K562 (cell line): ENCODE data around the gene AIF1. TPM values are rescaled to one million over a fixed set of nuclear protein-coding genes. Genes with fewer than 3 reads are reported as not detected.

Source experiments
- ADNP ChIP-seq: fragments of 200-800 bp; sonication (Bioruptor generic); IDR thresholded peaks from 2 replicates; pipeline ENCODE4 v1.6.1; 2016; ENCODE audit warnings: missing genetic modification characterization, missing compliant biosample characterization
- ARID1B ChIP-seq: fragments of 450-650 bp; IDR thresholded peaks from 2 replicates; pipeline ENCODE4 v1.6.1; 2016; ENCODE audit warnings: antibody characterized with exemption, mild to moderate bottlenecking, inconsistent platforms
- DIDO1 ChIP-seq: fragments of 450-650 bp; IDR thresholded peaks from 2 replicates; pipeline ENCODE4 v1.6.1; 2016; ENCODE audit warnings: low read depth, missing biosample characterization, missing genetic modification characterization
- ETV1 ChIP-seq: fragments of 450-650 bp; conservative IDR thresholded peaks from 2 replicates; pipeline ENCODE4 v1.6.1; 2016; ENCODE audit warnings: missing genetic modification characterization, control low read depth, low read depth, missing compliant biosample characterization
- FOXA3 ChIP-seq, 2 experiments: fragments of 450-650 bp in 1 of 2; sonication (generic) in 1 of 2; formaldehyde crosslinking; IDR thresholded peaks in 1 of 2; conservative IDR thresholded peaks in 1 of 2; 2 replicates each; pipeline versions ENCODE4 v1.4.0 to v1.8.0; 2020 to 2022; ENCODE audit warnings: mild to moderate bottlenecking in 2 of 2, missing genetic modification reagents in 1 of 2
- FOXJ3 ChIP-seq: sonication (generic); formaldehyde crosslinking; IDR thresholded peaks from 2 replicates; pipeline ENCODE4 v1.4.0; 2020; ENCODE audit warnings: mild to moderate bottlenecking, missing genetic modification reagents
- JUND ChIP-seq, 2 experiments: IDR thresholded peaks; 2 replicates in 1 of 2; 3 replicates in 1 of 2; pipeline ENCODE4 v1.6.1; 2011; ENCODE audit warnings: borderline replicate concordance in 2 of 2, low read depth in 2 of 2, low read length in 2 of 2, improper control_type of control experiment in 1 of 2, missing biosample characterization in 1 of 2, missing genetic modification characterization in 1 of 2, missing genetic modification reagents in 1 of 2
- KHSRP ChIP-seq: fragments of 450-650 bp; IDR thresholded peaks from 2 replicates; pipeline ENCODE4 v1.6.1; 2017
- LEF1 ChIP-seq: fragments of 450-650 bp; IDR thresholded peaks from 2 replicates; pipeline ENCODE4 v1.6.1; 2016; ENCODE audit warnings: mild to moderate bottlenecking
- MCM3 ChIP-seq: fragments of 450-650 bp; IDR thresholded peaks from 2 replicates; pipeline ENCODE4 v1.6.1; 2016
- RFX7 ChIP-seq: fragments of 250-450 bp; sonication (Bioruptor Pico); IDR thresholded peaks from 2 replicates; pipeline ENCODE4 v1.5.1; 2021; ENCODE audit warnings: mild to moderate bottlenecking
- SIN3A ChIP-seq, 2 experiments: fragments of 150-350 bp in 1 of 2; IDR thresholded peaks; 2 replicates each; pipeline ENCODE4 v1.6.1; 2011 to 2016; ENCODE audit warnings: borderline replicate concordance in 2 of 2, low read depth in 2 of 2, low read length in 2 of 2, mild to moderate bottlenecking in 2 of 2, moderate library complexity in 2 of 2; ENCODE audit not compliant: control insufficient read depth in 1 of 2
- SMARCE1 ChIP-seq: fragments of 450-650 bp; IDR thresholded peaks from 2 replicates; pipeline ENCODE4 v1.7.1; 2016; ENCODE audit warnings: mild to moderate bottlenecking
- SMC3 ChIP-seq: conservative IDR thresholded peaks from 2 replicates; pipeline ENCODE4 v1.6.1; 2011; ENCODE audit warnings: low read depth, low read length, improper control_type of control experiment; ENCODE audit not compliant: insufficient read depth
- TGIF2 ChIP-seq: sonication (generic); formaldehyde crosslinking; IDR thresholded peaks from 2 replicates; pipeline ENCODE4 v1.8.1; 2022; ENCODE audit warnings: mild to moderate bottlenecking, missing genetic modification reagents, moderate library complexity
- ZNF184 ChIP-seq: sonication (generic); formaldehyde crosslinking; IDR thresholded peaks from 2 replicates; pipeline ENCODE4 v1.5.0; 2020; ENCODE audit warnings: missing genetic modification reagents
- ZZZ3 ChIP-seq: fragments of 450-650 bp; IDR thresholded peaks from 2 replicates; pipeline ENCODE4 v1.6.1; 2016; ENCODE audit warnings: antibody characterized with exemption, mild to moderate bottlenecking, moderate library complexity
- polyA plus RNA-seq, 8 experiments: library from polyadenylated mRNA; depleted of rRNA in 4 of 8; stranded (reverse) in 5 of 8; unstranded in 3 of 8; fragments of >200 nt; fragmentation: Nextera tagmentation in 2 of 8; fragmentation: Illumina TruSeq in 1 of 8; extraction: Ambion mirVana in 2 of 8; extraction: Trizol in 1 of 8; gene quantifications; 2 replicates each; pipeline versions ENCODE4 v1.2.1 to v1.2.3, GENCODE V29; 2011 to 2014; ENCODE audit warnings: inconsistent platforms in 1 of 8, missing spikeins in 1 of 8
- total RNA-seq, 7 experiments: library from RNA; depleted of rRNA in 6 of 7; stranded (reverse); fragments of >200 nt in 6 of 7; fragmentation: Illumina TruSeq in 2 of 7; extraction: Trizol in 2 of 7; gene quantifications; 2 replicates each; pipeline versions ENCODE4 v1.2.1 to v1.2.3, GENCODE V29; 2011 to 2021; ENCODE audit warnings: low replicate concordance in 1 of 7
- TF ChIP-seq, protein P1 (sequence below): fragments of 150-350 bp; conservative IDR thresholded peaks from 2 replicates; pipeline ENCODE4 v1.6.1; 2014; ENCODE audit warnings: low read length
- TF ChIP-seq, protein P2 (sequence below): IDR thresholded peaks from 2 replicates; pipeline ENCODE4 v1.6.1; 2012; ENCODE audit warnings: low read depth, low read length, improper control_type of control experiment, borderline replicate concordance
- TF ChIP-seq, protein P3 (sequence below), 3 experiments: IDR thresholded peaks in 2 of 3; conservative IDR thresholded peaks in 1 of 3; 2 replicates each; pipeline ENCODE4 v1.5.1; 2011 to 2012; ENCODE audit warnings: low read length in 3 of 3, mild to moderate bottlenecking in 3 of 3, control low read depth in 2 of 3, improper control_type of control experiment in 1 of 3, inconsistent platforms in 1 of 3, low read depth in 1 of 3, mixed read lengths in 1 of 3, moderate library complexity in 1 of 3; ENCODE audit not compliant: insufficient read depth in 2 of 3

AIF1 gene
- total and polyA plus RNA-seq, 9 of the 15 experiments (the other 6 are each of a cell fraction or from before 2014, with no cell fraction given): 9.4 to 33.4 (median 19.4) TPM

DNA sequence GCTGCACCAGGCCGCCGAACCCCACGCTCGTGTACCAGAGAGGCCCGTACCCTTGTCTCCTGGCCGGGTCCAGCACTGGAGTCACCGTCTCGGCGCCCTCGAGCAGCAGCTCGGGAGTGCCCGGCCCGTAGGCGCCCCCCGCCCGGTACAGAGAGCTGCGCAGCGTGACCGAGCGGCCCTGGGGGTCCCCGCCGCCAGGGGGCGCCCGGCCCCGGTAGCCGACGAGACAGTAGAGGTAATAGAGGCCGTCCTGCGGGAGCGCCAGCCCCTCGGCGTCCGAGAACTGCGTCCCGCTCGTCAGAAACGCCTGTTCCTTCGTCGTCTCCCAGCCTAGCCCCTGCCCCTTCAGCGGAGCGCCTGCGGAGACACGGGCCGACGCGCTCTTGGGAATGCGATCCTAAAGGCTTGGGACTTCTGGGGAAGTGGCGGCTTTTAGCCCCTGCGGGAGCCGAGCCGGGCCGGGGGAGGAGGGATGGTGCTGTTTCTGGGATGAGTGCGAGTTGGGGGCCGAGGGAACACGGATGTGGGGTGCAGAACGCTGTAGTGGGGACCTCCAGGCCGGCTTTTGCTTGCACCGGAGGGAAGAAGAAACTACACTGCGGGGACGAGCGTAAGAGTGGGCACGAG, 34.1 kb upstream of the AIF1 start (continued):
- no peak; the same call in 1 of the 2 replicates for TF ChIP-seq TGIF2 (CRISPR knock-in tag)
- no peak for TF ChIP-seq DIDO1 (tag)
- no peak for TF ChIP-seq FOXJ3 (CRISPR knock-in tag)
- no peak; the same call in 1 of the 2 replicates for TF ChIP-seq ZZZ3
- TF ChIP-seq JUND (IDR thresholded peaks at IDR 0.05; ENCODE audit: borderline replicate concordance, low read depth, low read length): peak; percentile 77
- no peak for TF ChIP-seq JUND (tag; IDR thresholded peaks at IDR 0.05; ENCODE audit: borderline replicate concordance, low read depth, low read length)
- TF ChIP-seq ZNF184 (CRISPR knock-in tag): no peak
- TF ChIP-seq SIN3A (IDR thresholded peaks at IDR 0.05; ENCODE audit: borderline replicate concordance in 2 of 2, control insufficient read depth in 1 of 2, low read depth in 2 of 2, low read length in 2 of 2): no peak
- TF ChIP-seq, protein P1, sequence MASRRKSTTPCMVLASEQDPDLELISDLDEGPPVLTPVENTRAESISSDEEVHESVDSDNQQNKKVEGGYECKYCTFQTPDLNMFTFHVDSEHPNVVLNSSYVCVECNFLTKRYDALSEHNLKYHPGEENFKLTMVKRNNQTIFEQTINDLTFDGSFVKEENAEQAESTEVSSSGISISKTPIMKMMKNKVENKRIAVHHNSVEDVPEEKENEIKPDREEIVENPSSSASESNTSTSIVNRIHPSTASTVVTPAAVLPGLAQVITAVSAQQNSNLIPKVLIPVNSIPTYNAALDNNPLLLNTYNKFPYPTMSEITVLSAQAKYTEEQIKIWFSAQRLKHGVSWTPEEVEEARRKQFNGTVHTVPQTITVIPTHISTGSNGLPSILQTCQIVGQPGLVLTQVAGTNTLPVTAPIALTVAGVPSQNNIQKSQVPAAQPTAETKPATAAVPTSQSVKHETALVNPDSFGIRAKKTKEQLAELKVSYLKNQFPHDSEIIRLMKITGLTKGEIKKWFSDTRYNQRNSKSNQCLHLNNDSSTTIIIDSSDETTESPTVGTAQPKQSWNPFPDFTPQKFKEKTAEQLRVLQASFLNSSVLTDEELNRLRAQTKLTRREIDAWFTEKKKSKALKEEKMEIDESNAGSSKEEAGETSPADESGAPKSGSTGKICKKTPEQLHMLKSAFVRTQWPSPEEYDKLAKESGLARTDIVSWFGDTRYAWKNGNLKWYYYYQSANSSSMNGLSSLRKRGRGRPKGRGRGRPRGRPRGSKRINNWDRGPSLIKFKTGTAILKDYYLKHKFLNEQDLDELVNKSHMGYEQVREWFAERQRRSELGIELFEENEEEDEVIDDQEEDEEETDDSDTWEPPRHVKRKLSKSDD: 0 out of 2 replicates have a peak, but pooled peaks have one; percentile 65
- no peak for TF ChIP-seq MCM3
- TF ChIP-seq ETV1 (tag): peak; percentile 31; the same call in 1 of the 2 replicates
- TF ChIP-seq SMC3: peak; percentile 83
- TF ChIP-seq ADNP: no peak
- peak; percentile 33 for TF ChIP-seq SMARCE1
- TF ChIP-seq, protein P2, sequence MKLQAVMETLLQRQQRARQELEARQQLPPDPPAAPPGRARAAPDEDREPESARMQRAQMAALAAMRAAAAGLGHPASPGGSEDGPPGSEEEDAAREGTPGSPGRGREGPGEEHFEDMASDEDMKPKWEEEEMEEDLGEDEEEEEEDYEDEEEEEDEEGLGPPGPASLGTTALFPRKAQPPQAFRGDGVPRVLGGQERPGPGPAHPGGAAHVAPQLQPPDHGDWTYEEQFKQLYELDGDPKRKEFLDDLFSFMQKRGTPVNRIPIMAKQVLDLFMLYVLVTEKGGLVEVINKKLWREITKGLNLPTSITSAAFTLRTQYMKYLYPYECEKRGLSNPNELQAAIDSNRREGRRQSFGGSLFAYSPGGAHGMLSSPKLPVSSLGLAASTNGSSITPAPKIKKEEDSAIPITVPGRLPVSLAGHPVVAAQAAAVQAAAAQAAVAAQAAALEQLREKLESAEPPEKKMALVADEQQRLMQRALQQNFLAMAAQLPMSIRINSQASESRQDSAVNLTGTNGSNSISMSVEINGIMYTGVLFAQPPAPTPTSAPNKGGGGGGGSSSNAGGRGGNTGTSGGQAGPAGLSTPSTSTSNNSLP: no peak
- TF ChIP-seq FOXA3 (CRISPR knock-in tag; conservative IDR thresholded peaks at IDR 0.05 in 1 of 2, IDR thresholded peaks at IDR 0.05 in 1 of 2): no peak
- no peak for TF ChIP-seq LEF1
- TF ChIP-seq KHSRP: no peak
- peak; percentile 9; the same call in 1 of the 2 replicates for TF ChIP-seq ARID1B
- TF ChIP-seq RFX7 (CRISPR knock-in tag): no peak
- TF ChIP-seq, protein P3, sequence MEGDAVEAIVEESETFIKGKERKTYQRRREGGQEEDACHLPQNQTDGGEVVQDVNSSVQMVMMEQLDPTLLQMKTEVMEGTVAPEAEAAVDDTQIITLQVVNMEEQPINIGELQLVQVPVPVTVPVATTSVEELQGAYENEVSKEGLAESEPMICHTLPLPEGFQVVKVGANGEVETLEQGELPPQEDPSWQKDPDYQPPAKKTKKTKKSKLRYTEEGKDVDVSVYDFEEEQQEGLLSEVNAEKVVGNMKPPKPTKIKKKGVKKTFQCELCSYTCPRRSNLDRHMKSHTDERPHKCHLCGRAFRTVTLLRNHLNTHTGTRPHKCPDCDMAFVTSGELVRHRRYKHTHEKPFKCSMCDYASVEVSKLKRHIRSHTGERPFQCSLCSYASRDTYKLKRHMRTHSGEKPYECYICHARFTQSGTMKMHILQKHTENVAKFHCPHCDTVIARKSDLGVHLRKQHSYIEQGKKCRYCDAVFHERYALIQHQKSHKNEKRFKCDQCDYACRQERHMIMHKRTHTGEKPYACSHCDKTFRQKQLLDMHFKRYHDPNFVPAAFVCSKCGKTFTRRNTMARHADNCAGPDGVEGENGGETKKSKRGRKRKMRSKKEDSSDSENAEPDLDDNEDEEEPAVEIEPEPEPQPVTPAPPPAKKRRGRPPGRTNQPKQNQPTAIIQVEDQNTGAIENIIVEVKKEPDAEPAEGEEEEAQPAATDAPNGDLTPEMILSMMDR (IDR thresholded peaks at IDR 0.05 in 2 of 3, conservative IDR thresholded peaks at IDR 0.05 in 1 of 3; ENCODE audit: insufficient read depth in 2 of 3, low read depth in 1 of 3, low read length in 3 of 3): peak; percentile 98 to 99 (median 98)
